Muscle layer of colon (tissue), 2 donors: ENCODE results near the gene SLC35G1.
A peak's percentile ranks its signal among the peaks of the same experiment; 100 is the strongest.

Experiments
- H3K27ac ChIP-seq: one replicate; pipeline ENCODE4 v1.7.0; 2013; ENCODE audit warnings: low read depth, mild to moderate bottlenecking, low read length, moderate library complexity
- H3K27me3 ChIP-seq, 2 donors: one replicate each; pipeline ENCODE4 v1.7.0; 2013; ENCODE audit warnings: low read length in 2 of 2, mild to moderate bottlenecking in 2 of 2; ENCODE audit not compliant: insufficient read depth in 2 of 2, control insufficient read depth in 1 of 2
- H3K36me3 ChIP-seq: one replicate; pipeline ENCODE4 v1.7.0; 2013; ENCODE audit warnings: mild to moderate bottlenecking, low read length; ENCODE audit not compliant: insufficient read depth
- H3K4me1 ChIP-seq: one replicate; pipeline ENCODE4 v1.7.0; 2013; ENCODE audit warnings: mild to moderate bottlenecking, low read length; ENCODE audit not compliant: insufficient read depth
- H3K4me3 ChIP-seq, 2 donors: one replicate each; pipeline ENCODE4 v1.7.0; 2013; ENCODE audit warnings: low read length in 2 of 2, low read depth in 1 of 2, mild to moderate bottlenecking in 1 of 2, moderate library complexity in 1 of 2
- H3K9ac ChIP-seq: one replicate; pipeline ENCODE4 v1.7.0; 2013; ENCODE audit warnings: low read length
- H3K9me3 ChIP-seq: one replicate; pipeline ENCODE4 v1.7.0; 2013; ENCODE audit warnings: mild to moderate bottlenecking, low read length
- donor health status: abdominal sarcoma.
- donor health status: Adenocarcinoma of cecum.

SLC35G1 gene

DNA sequence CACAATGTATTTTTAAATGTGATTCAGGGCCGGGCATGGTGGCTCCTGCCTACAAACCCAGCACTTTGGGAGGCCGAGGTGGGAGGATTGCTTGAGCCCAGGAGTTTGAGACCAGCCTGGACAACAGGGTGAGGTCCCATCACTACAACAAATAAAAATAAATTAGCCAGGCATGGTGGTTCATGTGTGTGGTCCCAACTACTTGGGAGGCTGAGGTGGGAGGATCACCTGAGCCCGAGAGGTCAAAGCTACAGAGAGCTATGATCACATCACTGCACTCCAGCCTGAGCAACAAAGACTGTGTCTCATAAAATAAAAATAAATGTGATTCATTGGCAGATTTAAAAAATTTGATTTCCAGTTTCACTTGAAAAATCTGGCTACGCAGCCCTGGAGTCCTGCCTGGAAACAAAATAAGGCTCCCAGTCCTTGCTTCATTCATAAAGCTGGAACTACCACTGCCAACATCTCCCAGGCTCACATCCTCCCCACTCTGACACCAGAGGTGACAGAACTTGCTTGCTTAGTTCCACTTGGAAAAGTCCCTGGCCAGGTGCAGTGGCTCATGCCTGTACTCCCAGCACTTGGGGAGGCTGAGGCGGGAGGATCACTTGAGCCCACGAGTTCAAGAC lies 27.9 kb upstream of the SLC35G1 start:
- H3K27ac ChIP-seq: no peak overlapping the region

DNA sequence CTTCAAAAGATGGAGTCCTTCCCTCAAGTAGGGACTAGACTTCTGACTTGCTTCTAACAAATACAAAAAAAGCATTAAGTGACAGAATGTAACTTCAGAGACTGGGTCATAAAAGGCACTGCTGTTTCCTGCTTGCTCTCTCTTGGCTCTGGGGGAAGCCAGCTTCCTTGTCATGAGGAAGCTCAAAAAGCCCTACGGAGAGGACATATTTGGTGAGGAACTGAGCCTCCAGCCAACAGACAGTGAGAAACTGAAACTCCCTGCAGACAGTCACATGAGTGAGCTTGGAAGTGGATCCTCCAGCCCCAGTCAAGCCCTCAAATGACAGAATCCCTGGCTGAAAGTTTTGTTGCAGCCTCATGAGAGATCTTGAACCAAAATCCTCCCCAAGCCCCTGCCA lies 26.3 kb upstream of the SLC35G1 start:
- no peaks in the 10 kb centered on the region for H3K27me3 ChIP-seq
- H3K27ac ChIP-seq: no peak overlapping the region
- no peaks in the 10 kb centered on the region for H3K9me3 ChIP-seq
- H3K36me3 ChIP-seq: no peaks in the 10 kb centered on the region
- H3K4me1 ChIP-seq: no peaks in the 10 kb centered on the region
- H3K9ac ChIP-seq: no peak overlapping the region
- no peak overlapping the region for H3K4me3 ChIP-seq

More for the DNA sequence above, 27.9 kb upstream of the SLC35G1 start:
- Histone ChIP-seq H3K4me1 (no peaks in the 10 kb centered on the region), H3K27me3 (no peaks in the 10 kb centered on the region), H3K9ac (no peak overlapping the region), H3K9me3 (no peaks in the 10 kb centered on the region), H3K4me3 (no peak overlapping the region), H3K36me3 (no peaks in the 10 kb centered on the region)

DNA sequence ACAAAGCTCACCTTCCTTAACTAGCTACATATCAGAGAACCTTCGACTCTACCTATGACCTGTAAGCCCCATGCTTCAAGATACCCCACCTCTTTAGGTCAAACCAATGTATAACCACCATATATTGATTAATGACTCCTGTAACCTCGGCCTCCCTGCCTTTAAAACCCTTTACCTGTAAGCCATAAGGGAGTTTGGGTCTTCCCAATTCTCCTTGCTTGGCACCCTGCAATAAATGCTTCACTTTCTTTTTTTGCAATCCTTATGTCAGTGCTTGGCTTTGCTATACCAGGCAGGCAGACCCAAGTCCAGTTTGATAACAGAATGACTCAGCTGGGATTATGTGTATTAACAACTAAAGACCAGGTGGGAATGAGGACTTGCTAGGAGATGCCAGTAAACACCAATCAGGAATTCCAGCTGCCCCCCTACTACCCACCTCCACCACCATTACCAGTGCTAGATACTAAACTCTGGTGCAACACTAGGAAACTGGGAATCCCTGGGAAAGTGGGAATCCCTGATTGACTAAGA lies 22.0 kb upstream of the SLC35G1 start:
- H3K27ac ChIP-seq: no peak overlapping the region
- no peaks in the 10 kb centered on the region for H3K4me1 ChIP-seq
- no peaks in the 10 kb centered on the region for H3K27me3 ChIP-seq
- no peak overlapping the region for H3K9ac ChIP-seq
- no peaks in the 10 kb centered on the region for H3K36me3 ChIP-seq
- H3K4me3 ChIP-seq: no peak overlapping the region
- H3K9me3 ChIP-seq: no peaks in the 10 kb centered on the region

DNA sequence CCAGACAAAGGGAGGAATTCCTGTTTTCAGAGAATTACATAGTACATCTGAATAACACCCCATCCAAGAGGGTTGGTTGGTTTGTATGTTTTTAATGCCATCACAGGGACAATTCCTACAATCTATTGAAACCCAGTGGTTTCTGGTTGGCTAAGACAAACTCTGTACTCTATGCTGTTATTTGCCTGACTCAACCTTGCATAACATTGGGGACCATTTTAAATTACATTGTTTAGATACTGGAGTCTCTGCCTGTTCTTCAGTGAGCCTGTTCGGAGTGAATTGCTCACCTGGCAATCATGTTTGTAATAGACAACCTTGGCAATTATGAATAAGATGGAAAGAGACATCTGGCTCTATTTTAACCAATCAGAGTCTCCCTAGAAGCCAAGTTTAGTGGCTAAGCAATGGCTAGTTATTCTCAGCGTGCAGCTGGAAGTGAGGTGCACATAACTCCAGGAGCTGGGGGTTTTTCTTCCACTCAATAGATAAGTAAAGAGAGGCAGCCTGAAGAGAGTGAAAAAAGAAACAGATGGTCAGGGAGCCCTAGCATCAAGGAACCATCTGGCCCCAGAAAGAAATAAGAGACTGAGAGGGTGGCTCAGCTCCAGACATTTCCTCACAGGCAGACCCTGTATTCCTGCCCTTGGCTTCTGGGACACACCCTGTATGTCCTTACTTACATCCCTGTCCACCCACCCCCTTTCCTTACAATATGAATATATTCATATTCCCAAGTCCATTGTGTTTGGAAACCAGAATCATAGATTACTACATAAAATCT lies 21.2 kb upstream of the SLC35G1 start:
- no peak overlapping the region for H3K4me3 ChIP-seq
- no peaks in the 10 kb centered on the region for H3K27me3 ChIP-seq
- no peaks in the 10 kb centered on the region for H3K4me1 ChIP-seq
- H3K36me3 ChIP-seq: no peaks in the 10 kb centered on the region
- H3K9ac ChIP-seq: no peak overlapping the region
- no peak overlapping the region for H3K27ac ChIP-seq
- no peaks in the 10 kb centered on the region for H3K9me3 ChIP-seq

DNA sequence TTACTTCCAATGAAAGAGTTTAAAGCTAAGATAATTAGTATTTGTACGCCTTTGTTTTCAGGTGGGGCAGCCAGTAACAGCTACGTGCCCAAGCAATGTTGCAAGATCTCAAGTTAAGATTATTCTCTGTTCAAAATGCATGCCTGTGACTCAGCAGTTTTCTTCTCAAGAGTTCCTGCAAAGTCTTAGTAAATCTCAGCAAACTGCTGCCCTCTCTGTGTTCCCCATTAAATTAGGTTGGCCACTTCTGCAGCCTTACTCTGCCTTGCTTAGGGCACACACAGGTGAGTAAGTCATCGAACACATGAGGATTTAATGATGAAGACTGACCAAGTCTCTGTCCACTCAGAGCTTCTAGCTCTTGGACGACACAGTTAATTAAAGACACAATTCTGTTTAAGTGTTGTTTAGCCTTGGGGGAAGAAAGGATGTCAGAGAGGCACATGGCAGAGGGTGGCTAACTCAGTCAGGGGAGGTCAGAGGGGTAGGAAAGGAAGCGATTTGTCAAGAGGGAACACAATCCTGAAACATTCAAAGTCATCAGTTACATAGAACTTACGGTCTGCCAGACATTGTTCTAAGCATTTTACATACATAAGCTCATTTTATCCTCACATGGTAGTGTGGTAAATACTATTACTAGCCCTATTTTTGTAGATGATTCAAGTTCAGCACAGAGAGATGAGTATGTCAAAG lies 20.2 kb upstream of the SLC35G1 start:
- Histone ChIP-seq H3K4me1 (no peaks in the 10 kb centered on the region), H3K9ac (no peak overlapping the region), H3K27ac (no peak overlapping the region), H3K4me3 (no peak overlapping the region), H3K36me3 (no peaks in the 10 kb centered on the region), H3K27me3 (no peaks in the 10 kb centered on the region), H3K9me3 (no peaks in the 10 kb centered on the region)

DNA sequence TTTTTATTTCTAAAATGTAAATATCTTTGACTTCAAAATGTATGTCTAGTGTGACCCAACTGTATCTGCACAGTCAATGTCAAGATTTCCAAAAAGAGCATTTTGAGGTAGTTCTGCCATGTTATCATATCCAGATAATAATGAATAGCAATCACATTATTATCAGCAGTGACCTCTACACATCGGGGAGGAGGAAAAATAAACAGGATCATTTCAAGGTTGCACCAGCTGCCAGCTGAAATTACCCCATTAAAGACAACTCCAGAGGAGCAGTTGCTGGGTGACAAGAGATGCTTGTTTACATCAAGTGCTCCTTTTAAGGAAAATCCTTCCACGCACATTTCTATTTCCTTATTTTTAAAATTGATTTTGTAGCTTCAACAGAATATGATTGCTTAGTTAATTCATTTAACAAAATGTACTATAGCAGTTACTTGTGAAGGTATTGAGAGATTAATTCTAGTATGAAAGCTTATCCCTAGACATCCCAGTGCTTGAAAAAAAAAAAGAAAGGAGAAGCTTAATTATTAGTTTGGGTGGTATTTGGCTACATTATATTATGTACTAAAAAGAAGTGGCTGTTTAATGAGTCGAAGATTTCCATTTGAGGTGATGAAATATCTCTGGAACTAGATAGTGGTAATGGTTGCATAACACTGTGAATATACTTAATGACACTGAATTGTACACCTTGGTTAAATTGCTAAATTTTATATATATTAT lies 19.3 kb upstream of the SLC35G1 start:
- Histone ChIP-seq H3K27me3 (no peaks in the 10 kb centered on the region), H3K9ac (no peak overlapping the region), H3K4me3 (no peak overlapping the region), H3K36me3 (no peaks in the 10 kb centered on the region), H3K4me1 (no peaks in the 10 kb centered on the region), H3K27ac (no peak overlapping the region), H3K9me3 (no peaks in the 10 kb centered on the region)

DNA sequence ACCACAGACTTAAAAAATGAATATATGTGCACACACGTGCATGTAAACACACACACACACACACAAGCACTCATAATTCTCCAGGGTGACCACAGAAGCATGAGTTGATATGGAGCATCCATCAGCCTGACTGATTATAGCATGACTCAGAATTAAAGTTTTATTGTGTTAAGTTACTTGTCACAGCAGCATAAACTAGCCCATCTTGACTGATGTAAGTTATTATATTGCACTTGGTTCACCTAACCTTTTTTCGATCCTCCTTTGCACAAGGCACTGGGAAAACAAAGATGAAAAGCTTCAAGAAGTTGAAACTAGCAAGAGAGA lies 18.8 kb upstream of the SLC35G1 start:
- no peak overlapping the region for H3K9ac ChIP-seq
- no peaks in the 10 kb centered on the region for H3K9me3 ChIP-seq
- no peak overlapping the region for H3K27ac ChIP-seq
- no peaks in the 10 kb centered on the region for H3K27me3 ChIP-seq
- H3K36me3 ChIP-seq: no peaks in the 10 kb centered on the region
- H3K4me3 ChIP-seq: no peak overlapping the region
- H3K4me1 ChIP-seq: no peaks in the 10 kb centered on the region

DNA sequence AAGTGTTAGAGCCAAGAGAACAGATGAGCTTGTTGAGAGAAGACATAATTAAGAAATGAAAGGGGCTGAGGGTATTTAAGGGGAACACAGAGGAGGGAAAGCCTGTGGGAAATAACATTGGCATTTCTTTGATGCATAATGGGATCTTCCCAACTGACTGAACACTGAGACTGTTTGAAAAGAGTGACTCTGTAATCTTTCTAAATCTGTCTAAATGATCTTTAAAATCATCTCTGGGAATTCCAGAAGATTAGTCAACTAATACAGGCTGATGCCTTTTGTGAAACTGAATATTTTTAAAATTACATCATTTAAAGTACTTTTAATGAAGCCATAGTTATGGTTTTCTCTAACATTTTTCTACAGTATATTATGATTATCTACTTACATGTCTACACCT lies 17.4 kb upstream of the SLC35G1 start:
- no peaks in the 10 kb centered on the region for H3K36me3 ChIP-seq
- H3K4me3 ChIP-seq: no peak overlapping the region
- H3K27ac ChIP-seq: no peak overlapping the region
- H3K4me1 ChIP-seq: no peaks in the 10 kb centered on the region
- no peaks in the 10 kb centered on the region for H3K9me3 ChIP-seq
- no peaks in the 10 kb centered on the region for H3K27me3 ChIP-seq
- H3K9ac ChIP-seq: no peak overlapping the region

DNA sequence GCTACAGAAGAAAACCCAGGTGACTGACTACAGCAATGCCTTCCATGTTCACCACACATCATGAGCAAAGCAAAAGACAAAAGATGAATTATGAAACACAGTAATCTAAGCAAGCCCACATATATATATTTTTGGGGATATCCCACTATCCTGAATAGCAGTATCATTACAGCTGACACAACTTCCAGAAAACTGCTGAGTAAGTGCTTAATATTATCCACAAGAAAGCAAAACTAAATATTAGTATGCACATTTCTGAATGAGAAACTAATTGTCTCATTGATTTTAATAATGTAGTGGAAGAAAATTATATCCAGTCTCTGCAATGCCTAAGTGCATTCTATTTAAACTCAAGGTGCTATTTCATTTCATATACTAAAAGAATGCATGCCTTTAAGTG lies 14.5 kb upstream of the SLC35G1 start:
- Histone ChIP-seq H3K9me3 (peaks cover 3% of the 10 kb centered on the region), H3K9ac (no peak overlapping the region), H3K36me3 (no peaks in the 10 kb centered on the region), H3K27ac (no peak overlapping the region), H3K4me1 (no peaks in the 10 kb centered on the region), H3K4me3 (no peak overlapping the region), H3K27me3 (no peaks in the 10 kb centered on the region)

DNA sequence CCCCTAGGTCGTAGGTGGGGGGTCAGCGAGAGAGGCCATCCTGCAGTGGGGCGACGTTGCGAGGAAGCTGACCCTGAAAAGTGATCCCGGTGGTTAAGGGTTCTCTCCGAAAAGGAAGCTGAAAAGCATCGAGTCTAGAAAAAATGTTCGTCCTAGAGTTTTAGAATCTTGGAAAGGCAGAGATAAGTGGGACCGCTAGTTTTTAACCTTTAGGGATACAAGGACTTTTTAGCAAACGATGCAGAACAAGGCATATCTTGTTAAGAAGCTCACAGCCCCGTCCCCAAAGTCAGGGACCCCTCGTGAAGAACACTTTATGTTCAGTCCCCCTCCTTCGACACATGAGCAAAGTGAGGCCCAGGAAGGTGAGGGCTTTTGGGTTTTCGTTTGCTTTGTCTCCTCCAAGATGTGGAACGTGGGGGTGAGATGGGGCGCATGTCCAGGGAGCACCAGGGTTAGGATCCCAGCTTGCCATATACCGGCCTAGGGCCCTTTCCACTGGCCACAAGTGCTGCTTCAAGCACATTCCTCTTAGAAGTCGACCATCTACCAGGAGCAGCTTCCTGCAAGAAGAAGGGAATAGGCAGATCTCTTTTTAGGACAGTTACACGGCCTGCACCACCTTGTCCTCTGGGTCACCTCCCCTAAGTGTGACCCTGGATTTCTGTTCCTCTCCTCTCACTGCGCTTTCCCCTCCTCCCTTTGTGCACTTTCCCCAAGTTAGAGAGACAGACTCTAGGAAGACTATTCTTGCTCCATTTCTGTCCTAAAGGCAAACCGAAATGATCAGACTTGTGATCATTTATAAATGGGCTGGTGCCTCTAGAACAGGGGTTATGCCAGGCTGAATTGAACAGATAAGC lies 969 bp downstream of the SLC35G1 start:
- no peaks in the 10 kb centered on the region for H3K36me3 ChIP-seq
- H3K4me1 ChIP-seq: peaks cover 9% of the 10 kb centered on the region
- peak overlapping the region; percentile 80 to 86 for H3K4me3 ChIP-seq
- no peaks in the 10 kb centered on the region for H3K27me3 ChIP-seq
- H3K9ac ChIP-seq: peak overlapping the region; percentile 42
- H3K9me3 ChIP-seq: no peaks in the 10 kb centered on the region
- H3K27ac ChIP-seq: peak overlapping the region; percentile 6
